Body of pancreas (tissue), 4 donors: Measurements from ENCODE around the gene DPYD.

Source experiments
- POLR2A ChIP-seq, 3 donors: fragments of 450-650 bp; IDR thresholded peaks; one replicate each; pipeline ENCODE4 v1.6.1; 2016; ENCODE audit warnings: antibody characterized with exemption in 3 of 3, mild to moderate bottlenecking in 2 of 3
- TF ChIP-seq, protein P1 (sequence below), 7 experiments: fragments of 450-650 bp in 4 of 7; fragments of 200-600 bp in 3 of 7; sonication (generic) in 3 of 7; IDR thresholded peaks; one replicate each; pipeline ENCODE4 v1.5.1; 2016 to 2019; ENCODE audit warnings: antibody characterized with exemption in 7 of 7

DNA sequence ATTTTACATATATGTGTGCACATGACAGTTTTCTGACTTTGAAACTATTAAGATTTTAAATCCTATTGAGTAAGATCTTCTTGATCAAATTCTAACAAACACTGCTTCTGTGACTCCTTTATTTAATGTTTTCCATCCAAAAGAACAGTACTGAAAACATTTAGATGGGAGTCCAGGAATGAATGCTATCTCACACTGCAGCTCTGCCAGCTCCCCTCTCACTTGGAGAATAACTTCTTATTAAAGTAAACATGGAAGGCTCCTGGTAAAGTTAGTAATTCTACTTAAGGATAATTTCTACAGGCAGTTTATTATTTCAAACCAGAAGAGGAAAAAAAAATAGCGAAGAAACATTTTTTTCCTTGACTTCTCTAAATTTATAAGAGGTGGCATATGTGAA is 349.1 kb downstream of the DPYD start:
- TF ChIP-seq, protein P1, sequence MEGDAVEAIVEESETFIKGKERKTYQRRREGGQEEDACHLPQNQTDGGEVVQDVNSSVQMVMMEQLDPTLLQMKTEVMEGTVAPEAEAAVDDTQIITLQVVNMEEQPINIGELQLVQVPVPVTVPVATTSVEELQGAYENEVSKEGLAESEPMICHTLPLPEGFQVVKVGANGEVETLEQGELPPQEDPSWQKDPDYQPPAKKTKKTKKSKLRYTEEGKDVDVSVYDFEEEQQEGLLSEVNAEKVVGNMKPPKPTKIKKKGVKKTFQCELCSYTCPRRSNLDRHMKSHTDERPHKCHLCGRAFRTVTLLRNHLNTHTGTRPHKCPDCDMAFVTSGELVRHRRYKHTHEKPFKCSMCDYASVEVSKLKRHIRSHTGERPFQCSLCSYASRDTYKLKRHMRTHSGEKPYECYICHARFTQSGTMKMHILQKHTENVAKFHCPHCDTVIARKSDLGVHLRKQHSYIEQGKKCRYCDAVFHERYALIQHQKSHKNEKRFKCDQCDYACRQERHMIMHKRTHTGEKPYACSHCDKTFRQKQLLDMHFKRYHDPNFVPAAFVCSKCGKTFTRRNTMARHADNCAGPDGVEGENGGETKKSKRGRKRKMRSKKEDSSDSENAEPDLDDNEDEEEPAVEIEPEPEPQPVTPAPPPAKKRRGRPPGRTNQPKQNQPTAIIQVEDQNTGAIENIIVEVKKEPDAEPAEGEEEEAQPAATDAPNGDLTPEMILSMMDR (IDR thresholded peaks at IDR 0.05), result no peak
- no peak for TF ChIP-seq POLR2A (IDR thresholded peaks at IDR 0.05)
